GM10266 (cell line): ENCODE data around the gene NCKAP5.

ENCODE experiments used
- DNase-seq: peaks from one replicate; pipeline ENCODE4 v3.0.0; 2012; ENCODE audit errors: extremely low spot score
- CTCF ChIP-seq: IDR thresholded peaks from 2 replicates; pipeline ENCODE4 v1.5.1; 2012; ENCODE audit warnings: mild to moderate bottlenecking, low read depth; ENCODE audit not compliant: control insufficient read depth, insufficient read depth; ENCODE audit errors: missing control alignments

Gene NCKAP5

GRCh38 chr2:133135035-133135654 lies 433.1 kb downstream of the NCKAP5 start:
- no peak for DNase-seq
- TF ChIP-seq CTCF = no peak

GRCh38 chr2:133130548-133131246 lies 437.6 kb downstream of the NCKAP5 start:
- DNase-seq = no peak
- no peak for TF ChIP-seq CTCF

- no peak for TF ChIP-seq CTCF
- DNase-seq = no peak
These were observed 443.8 kb downstream of the NCKAP5 start for GRCh38 chr2:133124446-133124845.

- DNase-seq = no peak
- TF ChIP-seq CTCF = no peak
These were observed 444.4 kb downstream of the NCKAP5 start for GRCh38 chr2:133123904-133124303.

- DNase-seq = no peak
- no peak for TF ChIP-seq CTCF
These were observed 444.9 kb downstream of the NCKAP5 start for GRCh38 chr2:133123393-133123792.

GRCh38 chr2:133122529-133122928 lies 445.7 kb downstream of the NCKAP5 start:
- no peak for DNase-seq
- no peak for TF ChIP-seq CTCF

- no peak for TF ChIP-seq CTCF
- no peak for DNase-seq
These were observed 448.0 kb downstream of the NCKAP5 start for GRCh38 chr2:133120310-133120709.
